Muscle of back (tissue), 13 donors: Measurements from ENCODE around the gene PLAC8. TPM values are rescaled to one million over a fixed set of nuclear protein-coding genes. Genes with fewer than 3 reads are reported as not detected.
"Not testable (repeated sequence)": the region's sequence is repeated elsewhere in the genome, so short reads cannot be mapped to it uniquely, and the experiment has no call there.

Source experiments
- DNase-seq, 3 donors: peaks; one replicate each; pipeline versions ENCODE4 v3.0.0 to v3.0.0-alpha.2; 2013
- long read RNA-seq, 9 donors: transcript quantifications; one replicate each; lab custom pipeline, GENCODE V29; 2026
- polyA plus RNA-seq, 10 donors: library from polyadenylated mRNA; unstranded; fragments of 120-200 nt; gene quantifications; one replicate each; pipeline ENCODE4 v1.2.1, GENCODE V29; 2013; ENCODE audit not compliant: insufficient read length in 10 of 10

Gene PLAC8
- 1 to 10 TPM in 8 of 10 donors, under 1 TPM in 2; 0.94 to 7.4 (median 3.5) TPM for polyA plus RNA-seq
- long read RNA-seq, donor 1, partial matches to known transcripts: 0 of 1 reads
- long read RNA-seq, donor 1, other reads (novel, unspliced or antisense): 0 of 1 reads
- long read RNA-seq, donor 2, partial matches to known transcripts: 0 of 1 reads
- long read RNA-seq, donor 2, other reads (novel, unspliced or antisense): 0 of 1 reads
- long read RNA-seq, donor 3: 0 reads
- long read RNA-seq, donor 4, partial matches to known transcripts: 0 of 1 reads
- long read RNA-seq, donor 4, other reads (novel, unspliced or antisense): 0 of 1 reads
- long read RNA-seq, donor 5, partial matches to known transcripts: 0 of 3 reads
- long read RNA-seq, donor 5, other reads (novel, unspliced or antisense): 0 of 3 reads
- long read RNA-seq, donor 6, partial matches to known transcripts: 0 of 1 reads
- long read RNA-seq, donor 6, other reads (novel, unspliced or antisense): 0 of 1 reads
- long read RNA-seq, donor 7, partial matches to known transcripts: 0 of 1 reads
- long read RNA-seq, donor 7, other reads (novel, unspliced or antisense): 0 of 1 reads
- long read RNA-seq, donor 8: 0 reads
- long read RNA-seq, donor 9: 0 reads

DNA sequence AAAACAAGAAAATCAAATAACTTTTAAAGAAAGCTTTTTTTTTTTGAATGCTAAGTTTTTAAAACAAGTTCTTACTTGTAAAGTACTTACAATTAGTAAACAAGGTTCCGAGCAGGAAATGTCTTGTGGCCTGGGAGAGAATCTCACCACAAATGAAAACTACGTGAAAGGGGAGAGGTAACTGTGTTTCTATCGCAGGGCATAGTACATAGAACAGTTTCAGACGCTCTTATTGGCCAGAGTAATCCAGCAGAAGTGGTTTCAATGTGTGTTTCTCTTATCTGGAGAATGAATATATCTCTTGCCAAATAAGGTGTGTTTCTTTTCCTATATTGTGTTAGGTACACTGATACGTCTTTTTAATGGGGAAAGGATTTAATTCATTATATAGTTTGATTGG is at the start of gene PLAC8:
Gene PLAC8 (minus strand): TSS at position 154 of the 400 bp plus-strand sequence. CDS start 6,808 bp downstream, outside the sequence.
- DNase-seq: no peak

- no peak for DNase-seq
Observed at GRCh38 chr4:83153417-83153816, 38.9 kb upstream of the PLAC8 start.

GRCh38 chr4:83152746-83153145 is 38.2 kb upstream of the PLAC8 start:
- no peak for DNase-seq

- no peak for DNase-seq
Observed at GRCh38 chr4:83151651-83152050, 37.1 kb upstream of the PLAC8 start.

GRCh38 chr4:83150653-83151330 is 36.3 kb upstream of the PLAC8 start:
- DNase-seq: no peak

DNA sequence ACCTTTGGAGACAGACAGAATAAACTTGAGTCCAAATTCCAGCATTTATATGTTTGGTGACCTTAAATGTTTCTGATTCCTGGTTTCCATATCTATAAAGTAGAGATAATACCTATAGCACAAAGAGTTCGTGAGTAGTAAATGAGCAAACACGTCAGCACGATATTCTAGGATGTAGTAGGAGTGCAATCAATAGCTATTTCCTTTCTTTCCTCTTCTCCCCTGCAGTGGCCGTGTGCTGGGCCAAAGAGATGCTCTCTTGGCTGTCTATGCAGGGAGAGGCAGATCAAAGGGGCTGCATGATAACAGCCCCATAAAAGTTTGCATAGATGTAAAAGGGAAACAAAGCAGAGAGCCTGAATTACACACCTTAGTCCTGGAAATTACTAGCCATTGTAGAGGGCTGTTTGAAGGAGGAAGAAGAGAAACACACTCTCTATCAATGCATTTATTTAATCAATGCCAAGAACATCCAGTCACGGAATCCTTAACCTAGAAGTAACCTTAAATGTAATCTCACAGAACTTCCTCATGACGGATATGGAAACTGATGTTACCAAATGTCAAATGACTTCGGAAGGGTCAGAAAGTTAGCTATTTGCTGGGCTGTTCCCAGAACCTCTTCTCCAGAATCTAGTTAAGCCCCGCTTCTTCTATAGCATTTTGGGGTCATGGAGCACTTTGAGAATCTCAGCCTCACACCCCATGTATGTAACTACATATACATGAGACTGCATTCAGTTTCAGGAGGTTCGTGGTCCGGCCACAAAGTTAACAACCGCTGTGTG is 35.5 kb upstream of the PLAC8 start:
- DNase-seq: no peak

GRCh38 chr4:83146841-83147240 is 32.3 kb upstream of the PLAC8 start:
- DNase-seq: peak in 2 of 3 donors; percentile 10 to 15

DNA sequence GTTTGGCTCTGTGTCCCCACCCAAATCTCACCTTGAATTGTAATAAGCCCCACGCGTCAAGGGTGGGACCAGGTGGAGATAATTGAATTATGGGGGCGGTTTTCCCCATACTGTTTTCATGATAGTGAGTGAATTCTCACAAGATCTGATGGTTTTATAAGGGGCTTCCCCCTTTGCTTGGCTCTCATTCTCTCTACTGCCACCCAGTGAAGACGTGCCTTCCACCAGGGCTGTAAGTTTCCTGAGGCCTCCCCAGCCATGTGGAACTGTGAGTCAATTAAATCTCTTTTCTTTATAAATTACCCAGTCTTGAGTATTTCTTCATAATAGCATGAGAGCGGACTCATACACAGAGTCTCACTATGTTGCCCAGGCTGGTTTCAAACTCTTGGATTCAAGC is 31.2 kb upstream of the PLAC8 start:
- not testable (repeated sequence) for DNase-seq

DNA sequence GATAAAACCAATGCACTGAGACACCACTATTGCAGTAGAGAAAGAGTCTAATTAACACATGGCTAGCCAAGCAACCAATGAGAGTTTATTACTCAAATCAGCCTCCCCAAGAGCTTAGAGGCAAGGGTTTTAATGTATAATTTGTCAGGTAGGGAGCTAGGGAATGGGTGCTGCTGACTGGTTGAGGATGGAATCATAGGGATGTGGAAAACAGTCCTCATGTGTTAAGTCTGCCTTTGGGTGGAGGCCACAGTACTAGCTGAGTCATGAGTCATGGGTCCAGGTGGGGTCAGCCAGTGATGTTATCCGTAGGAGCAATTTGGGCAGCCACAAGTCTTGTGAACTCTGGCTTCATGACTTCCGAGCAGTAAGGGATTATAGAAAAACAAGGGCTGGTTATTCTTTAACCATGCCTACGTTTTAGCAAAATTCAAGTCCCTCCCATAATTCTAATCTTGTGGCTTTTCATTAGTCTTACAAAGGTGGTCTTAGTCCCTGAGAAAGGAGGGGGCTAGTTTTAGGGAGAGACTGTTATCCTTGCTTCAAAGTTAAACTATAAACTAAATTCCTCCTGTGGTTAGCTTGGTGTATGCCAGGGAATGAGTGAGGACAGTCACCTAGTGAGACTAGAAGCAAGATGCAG is 25.1 kb upstream of the PLAC8 start:
- DNase-seq: no peak

- DNase-seq: no peak
Observed at GRCh38 chr4:83138946-83139345, 24.4 kb upstream of the PLAC8 start.

GRCh38 chr4:83132065-83132464 is 17.5 kb upstream of the PLAC8 start:
- no peak for DNase-seq

GRCh38 chr4:83129264-83129663 is 14.7 kb upstream of the PLAC8 start:
- DNase-seq: no peak

DNA sequence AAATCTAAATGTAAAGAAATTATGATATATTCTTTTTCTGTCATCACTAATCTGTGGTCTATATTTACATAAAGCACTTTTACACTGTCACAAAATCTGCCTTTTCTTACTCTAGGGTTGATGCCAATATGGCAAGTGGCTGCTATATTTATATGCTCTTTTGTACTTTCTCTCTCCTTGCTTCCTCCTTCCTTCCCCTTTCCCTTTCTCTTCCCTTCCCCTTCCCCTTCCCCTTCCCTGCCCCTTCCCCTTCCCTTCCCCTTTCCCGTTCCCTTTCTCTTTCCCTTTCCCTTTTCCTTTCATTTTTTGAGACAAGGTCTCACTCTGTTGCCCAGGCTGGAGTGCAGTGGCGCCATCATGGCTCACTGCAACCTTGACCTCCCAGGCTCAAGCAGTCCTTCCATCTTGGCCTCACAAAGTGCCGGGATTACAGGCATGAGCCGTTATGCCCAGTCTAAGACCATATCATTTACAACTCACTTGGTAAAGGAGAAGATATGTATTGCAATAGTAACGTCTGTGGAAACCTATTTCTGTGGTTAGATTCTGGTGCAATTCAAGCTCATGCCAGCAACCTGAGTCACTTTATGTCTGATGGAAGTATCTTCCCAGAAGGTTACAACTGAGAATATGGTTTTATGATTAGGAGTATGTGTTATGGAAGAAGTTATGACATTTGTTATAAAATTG is 13.9 kb upstream of the PLAC8 start:
- peak in 1 of 3 donors; percentile 56 for DNase-seq

GRCh38 chr4:83125738-83126141 is 11.2 kb upstream of the PLAC8 start:
- no peak for DNase-seq

DNA sequence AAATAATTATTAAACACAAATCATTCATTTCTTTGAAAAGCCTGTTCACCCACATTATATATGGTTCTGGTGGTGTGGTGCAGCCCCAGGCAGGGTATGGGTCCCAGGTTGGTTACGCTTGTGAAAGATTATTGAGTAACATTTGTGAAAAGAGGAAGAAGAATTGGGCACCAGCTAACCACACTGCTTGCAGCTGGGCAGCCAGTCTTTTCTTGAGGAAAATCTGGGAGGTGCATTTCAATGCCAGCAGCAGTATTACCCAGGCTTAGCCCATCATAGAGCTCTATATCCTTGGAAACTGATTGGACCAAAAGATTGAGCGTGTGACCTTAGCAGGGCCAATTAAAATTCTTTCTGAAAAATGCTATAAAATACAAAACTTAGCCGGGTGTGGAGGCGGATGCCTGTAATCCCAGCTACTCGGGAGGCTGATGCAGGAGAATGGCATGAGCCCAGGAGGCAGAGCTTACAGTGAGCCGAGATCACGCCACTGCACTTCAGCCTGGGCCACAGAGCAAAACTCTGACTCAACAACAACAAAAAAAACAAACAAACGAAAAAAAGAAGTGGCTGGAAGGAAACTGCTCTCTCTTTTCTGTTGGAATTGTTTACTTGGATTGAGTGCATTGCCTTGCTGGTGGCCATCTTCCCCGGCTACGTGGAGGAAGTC is 9.7 kb upstream of the PLAC8 start:
- DNase-seq: no peak

DNA sequence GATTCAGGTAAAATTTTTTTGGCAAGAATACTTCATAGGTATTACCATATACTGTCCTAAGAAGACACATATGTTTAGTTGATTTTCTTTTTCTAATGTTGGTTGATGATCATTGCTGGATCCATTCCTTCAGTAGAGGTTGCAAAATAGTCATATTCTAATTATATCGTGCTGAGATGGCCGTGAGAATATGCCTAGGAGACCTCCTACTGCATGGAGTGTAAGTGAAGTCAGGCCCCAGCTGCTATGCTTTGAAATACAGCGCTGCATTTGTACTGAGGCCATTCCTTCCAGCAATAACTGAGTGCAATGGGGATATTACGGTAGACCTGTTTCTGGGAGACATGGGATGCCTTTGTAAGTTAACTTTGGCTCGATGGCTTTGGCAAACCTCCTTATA is 6.7 kb upstream of the PLAC8 start:
- no peak for DNase-seq

GRCh38 chr4:83118869-83119268 is 4.3 kb upstream of the PLAC8 start:
- no peak for DNase-seq

GRCh38 chr4:83115656-83116285 is 1.2 kb upstream of the PLAC8 start:
- DNase-seq: no peak

DNA sequence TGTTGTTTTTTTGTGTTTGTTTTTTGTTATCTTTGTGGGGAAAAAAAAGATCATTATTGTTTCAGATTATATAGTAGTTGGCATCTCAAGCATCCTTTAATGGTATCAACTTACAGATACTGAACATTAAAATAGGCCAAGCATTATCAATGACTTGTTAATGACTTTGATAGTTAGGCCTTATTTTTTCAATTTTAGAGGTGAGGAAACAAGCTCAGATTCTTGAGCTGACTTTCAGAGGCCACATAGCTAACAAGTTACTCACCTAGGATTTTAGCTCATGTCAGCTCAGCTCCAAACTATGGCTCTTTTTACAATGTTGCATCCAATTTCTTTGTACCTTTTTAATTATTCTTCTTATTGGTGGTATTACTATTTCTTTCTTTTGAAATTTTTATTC is 471 bp upstream of the PLAC8 start:
- no peak for DNase-seq

DNA sequence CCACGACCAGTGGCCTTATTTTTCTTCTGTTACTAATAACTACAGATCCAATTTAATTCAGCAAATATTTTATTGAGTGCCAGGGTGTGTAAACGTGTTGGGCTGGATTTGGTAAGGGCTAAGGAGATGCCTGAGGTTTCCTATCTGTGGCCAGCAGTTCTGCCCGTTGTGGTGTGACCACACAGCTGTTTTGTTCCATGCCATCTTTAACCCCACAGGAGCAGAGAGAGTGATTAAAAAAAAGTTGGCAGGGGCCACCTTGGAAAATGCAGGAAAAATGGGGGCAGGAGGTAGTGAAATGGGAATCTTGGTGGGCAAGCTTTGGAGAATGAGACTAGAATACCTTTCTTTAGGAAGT is 1.1 kb downstream of the PLAC8 start:
- DNase-seq: no peak
